ENCODE data around the gene KLHDC2.
A peak's percentile ranks its signal among the peaks of the same experiment; 100 is the strongest.
"Not testable (repeated sequence)": the region's sequence is repeated elsewhere in the genome, so short reads cannot be mapped to it uniquely, and the experiment has no call there.

KLHDC2 gene

DNA sequence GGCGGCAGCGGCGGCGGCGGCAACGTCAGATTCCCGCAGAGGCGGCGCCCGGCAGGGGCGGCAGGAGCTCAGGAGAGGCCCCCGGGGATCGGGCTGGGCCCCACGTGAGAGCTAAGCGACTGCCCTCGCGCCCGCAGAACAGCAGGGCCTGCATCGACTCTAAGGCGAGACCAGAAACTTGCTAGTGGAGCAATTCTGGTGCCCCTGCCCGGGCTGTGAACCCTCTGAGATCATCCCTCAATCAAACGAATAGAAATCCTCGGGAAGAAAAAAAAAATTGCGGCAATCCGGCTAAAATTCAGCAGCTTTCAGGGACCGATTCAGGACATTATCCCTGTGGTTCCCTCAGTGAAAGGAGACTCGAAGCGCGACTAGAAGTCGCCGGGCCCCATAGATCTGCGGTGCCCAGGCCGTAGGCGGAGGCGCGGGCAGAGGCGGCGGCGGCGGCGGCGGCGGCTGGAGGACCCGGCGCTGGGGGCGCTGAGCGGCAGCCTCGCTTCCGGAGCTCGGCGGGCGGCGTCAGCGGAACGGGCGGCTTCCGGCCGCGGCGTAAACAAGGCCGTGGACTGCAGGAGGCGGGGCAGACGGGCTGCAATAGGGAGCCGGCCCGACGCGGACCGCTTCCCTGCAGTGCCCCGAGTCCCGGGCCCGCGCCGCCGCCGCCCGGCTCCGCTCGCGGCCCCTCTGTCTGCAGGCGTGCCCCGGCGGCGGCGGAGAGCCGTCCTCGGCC lies at the start of gene KLHDC2:
Gene KLHDC2 (plus strand): TSS at position 583 of the 730 bp plus-strand sequence. CDS start 316 bp downstream, outside the sequence.
- intact Hi-C loops (cut with DNase I), result loop anchor here (1.0 to 2.0 kb wide), 2 partner anchors 75 to 133 kb away; partner anchors contain the start of gene KLHDC1
- peak; percentile 80 to 98 (median 88) for DNase-seq

DNA sequence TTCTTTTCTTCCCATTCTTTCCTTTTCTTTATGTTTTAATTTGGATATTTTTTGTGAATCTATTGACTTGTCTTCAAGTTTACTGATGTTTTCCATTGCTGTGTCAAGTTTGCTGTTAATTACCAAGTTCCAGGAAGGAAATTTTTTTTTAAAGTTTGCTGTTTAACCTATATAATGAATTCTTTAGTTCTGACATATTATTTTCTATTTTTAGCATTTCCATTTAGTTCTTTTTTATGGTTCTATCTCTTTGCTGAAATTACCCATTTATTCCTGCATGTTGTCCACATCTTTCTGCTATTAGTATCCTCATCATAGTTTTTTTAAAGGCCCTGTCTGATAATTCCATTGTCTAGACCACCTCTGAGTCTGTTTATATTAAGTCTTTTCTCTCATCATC lies 47.2 kb upstream of the KLHDC2 start:
- intact Hi-C loops (cut with DNase I), result no loop called here
- DNase-seq, result no peak

GRCh38 chr14:49721733-49722435 lies 46.1 kb upstream of the KLHDC2 start:
- intact Hi-C loops (cut with DNase I); DNase-seq: not testable (repeated sequence)

DNA sequence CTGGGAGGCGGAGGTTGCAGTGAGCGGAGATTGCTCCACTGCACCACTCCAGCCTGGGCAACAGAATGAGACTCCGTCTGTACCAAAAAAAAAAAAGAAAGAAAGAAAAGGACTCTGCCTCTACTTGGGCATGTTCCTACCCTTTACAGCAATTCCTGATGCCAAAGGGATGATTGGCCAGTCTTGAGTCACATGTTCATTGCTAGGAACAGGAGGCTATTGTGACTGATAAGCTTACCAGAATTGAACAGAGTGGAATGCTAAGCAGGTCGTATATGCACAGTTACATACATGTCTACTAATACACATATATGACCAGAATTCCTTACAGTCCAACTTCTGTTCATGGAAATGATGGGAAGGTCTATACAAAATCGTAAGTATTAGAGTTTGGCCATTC lies 40.8 kb upstream of the KLHDC2 start:
- DNase-seq, result no peak
- intact Hi-C loops (cut with DNase I), result no loop called here

- no peak for DNase-seq
- intact Hi-C loops (cut with DNase I), result no loop called here
These were observed 35.1 kb upstream of the KLHDC2 start for GRCh38 chr14:49732896-49733295.

GRCh38 chr14:49733836-49734235 lies 34.1 kb upstream of the KLHDC2 start:
- intact Hi-C loops (cut with DNase I), result no loop called here
- no peak for DNase-seq

DNA sequence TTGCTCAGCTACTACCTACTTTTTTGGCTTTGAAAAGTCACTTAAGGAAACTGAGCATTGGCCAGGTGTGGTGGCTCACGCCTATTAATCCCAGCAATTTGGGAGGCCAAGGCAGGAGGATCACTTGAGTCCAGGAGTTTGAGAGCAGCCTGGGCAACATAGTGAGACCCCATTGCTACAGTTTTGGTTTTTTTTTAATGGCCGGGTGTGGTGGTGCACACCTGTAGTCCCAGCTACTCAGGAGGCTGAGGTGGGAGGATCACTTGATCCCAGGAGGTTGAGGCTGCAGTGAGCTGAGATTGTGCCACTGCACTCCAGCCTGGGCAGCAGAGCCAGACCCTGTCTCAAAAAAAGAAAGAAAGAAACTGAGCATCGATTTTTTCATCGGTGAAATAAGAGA lies 32.3 kb upstream of the KLHDC2 start:
- DNase-seq; intact Hi-C loops (cut with DNase I): not testable (repeated sequence)

DNA sequence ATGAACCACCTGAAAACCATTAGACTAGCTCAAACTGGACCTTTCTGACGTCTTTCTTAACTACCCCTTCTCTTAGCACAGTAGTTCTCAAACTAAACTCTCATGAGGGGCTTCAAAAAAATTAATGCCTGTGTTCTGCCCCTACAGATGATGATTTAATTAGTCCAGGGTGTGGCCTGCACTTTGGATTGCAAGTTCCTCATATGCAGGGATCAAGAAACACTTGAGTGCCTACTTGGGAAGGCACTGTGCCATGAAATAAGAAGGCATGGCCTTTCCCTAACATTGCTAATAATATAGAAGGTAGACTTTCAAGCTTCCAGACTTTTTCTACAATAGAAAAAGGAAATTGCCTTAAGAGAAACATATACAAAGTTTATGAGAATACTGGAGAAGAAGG lies 22.8 kb upstream of the KLHDC2 start:
- no peak for DNase-seq
- intact Hi-C loops (cut with DNase I), result no loop called here

DNA sequence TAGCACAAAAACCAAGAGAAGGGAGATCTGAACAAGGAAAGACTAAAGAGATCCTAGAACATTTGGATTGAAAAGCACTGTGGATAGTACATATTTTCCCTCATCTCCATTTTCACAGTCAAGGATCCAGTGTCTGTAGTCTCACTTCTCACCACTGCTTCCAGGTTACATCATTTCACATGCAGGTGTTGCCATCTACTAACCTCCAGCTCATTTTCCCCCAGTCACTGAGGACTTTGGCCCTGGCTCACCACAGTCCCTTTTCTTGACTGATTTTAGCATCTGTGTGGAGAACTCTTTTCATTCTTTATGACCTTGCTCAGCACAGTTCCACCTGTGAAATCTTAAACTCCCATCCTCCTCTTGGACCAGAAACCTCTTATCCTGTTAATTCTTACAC lies 21.5 kb upstream of the KLHDC2 start:
- DNase-seq; intact Hi-C loops (cut with DNase I): not testable (repeated sequence)

DNA sequence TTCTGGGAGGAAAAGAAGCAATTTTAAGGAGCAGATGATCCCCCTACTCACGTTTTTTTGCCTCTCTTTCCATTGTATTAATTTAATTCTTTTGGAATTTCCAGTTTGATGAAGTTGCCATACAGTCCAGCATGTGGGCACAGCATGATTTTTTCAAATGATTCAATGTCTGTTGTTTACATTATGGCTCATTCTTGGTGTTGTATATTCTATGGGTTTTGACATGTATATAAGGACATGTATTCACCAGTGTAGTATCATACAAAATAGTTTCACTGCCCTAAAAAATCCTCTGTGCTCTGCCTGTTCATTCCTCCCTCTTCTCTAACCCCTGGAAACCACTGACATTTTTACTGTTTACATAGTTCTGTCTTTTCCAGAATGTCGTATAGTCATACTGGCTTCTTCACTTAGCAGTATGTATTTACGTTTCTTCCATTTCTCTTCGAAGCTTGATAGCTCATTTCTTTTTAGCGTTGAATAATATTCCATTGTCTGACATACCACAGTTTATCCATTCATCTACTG lies 13.3 kb upstream of the KLHDC2 start:
- no peak for DNase-seq

DNA sequence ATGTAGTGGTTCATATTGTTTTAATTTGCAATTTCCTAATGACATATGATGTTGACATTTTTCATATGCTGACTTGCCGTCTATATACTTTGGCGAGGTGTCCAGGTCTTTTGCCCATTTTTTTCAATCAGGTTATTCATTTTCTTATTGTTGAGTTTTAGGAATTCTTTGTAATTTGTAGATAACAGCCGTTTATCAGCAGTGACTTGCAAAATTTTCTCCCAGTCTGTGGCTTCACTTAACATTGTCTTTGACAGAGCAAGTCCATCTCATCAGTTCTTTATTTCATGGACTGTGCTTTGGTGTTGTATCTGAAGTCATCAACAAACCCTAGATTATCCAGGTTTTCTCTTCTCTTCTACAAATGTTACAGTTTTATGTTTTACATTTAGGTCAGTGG lies 12.6 kb upstream of the KLHDC2 start:
- no peak for DNase-seq
- intact Hi-C loops (cut with DNase I), result no loop called here

More for the DNA sequence above, 13.3 kb upstream of the KLHDC2 start:
- intact Hi-C loops (cut with DNase I), result no loop called here

- no peak for DNase-seq
- intact Hi-C loops (cut with DNase I), result no loop called here
These were observed 6.0 kb upstream of the KLHDC2 start for GRCh38 chr14:49761839-49762551.

DNA sequence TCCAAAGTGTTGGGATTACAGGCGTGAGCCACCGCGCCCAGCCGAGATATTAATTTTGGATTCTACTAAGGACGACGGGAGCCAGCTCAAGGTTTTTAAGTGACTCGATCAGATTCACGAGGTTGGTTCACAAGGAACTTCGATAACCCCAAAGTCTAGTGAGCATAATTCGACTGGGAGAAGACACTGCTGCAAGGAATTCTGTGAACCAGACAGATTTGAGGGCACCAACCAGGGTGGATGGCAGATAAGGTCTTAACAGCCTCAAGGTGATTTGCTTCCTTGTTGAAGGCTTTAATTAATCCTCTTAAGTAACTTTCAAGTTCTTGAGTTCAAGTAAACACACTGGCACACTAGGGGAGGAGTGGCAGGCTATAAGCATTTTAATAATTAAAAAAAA lies 1.1 kb upstream of the KLHDC2 start:
- intact Hi-C loops (cut with DNase I), result no loop called here
- peak in 1 of 10 donors; percentile 76 for DNase-seq

GRCh38 chr14:49767270-49767570 lies 733 bp upstream of the KLHDC2 start:
- DNase-seq, result no peak
- intact Hi-C loops (cut with DNase I), result no loop called here

- peak; percentile 20 to 92 (median 40) for DNase-seq
- intact Hi-C loops (cut with DNase I), result loop anchor here (1.0 to 2.0 kb wide), 2 partner anchors 76 to 134 kb away; partner anchors contain the start of gene KLHDC1
These were observed 558 bp downstream of the KLHDC2 start for GRCh38 chr14:49768301-49769121.

DNA sequence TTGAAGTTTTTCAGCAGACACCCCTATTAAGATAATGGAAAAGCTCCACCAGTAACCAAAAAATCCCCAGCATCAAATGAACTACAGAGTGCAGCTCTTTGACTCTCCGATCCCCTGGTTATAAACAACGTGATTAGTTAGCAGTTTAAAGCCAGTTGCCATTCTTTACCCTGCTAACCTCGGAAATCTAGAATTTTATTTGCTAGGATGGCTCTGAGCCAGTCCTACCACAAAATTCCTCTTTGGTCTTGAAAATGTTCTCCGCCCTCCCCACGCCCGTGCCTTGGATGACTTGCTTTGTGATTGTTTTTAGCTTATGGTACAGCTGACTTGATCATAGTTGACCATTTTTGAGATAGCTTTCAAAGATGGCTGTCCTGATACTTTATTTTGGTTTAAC lies 1.2 kb downstream of the KLHDC2 start:
- intact Hi-C loops (cut with DNase I), result loop anchor here (2.0 kb wide), 1 partner anchor 76 kb away; the partner anchor contains the start of gene KLHDC1
- DNase-seq, result no peak

GRCh38 chr14:49769581-49770211 lies 1.7 kb downstream of the KLHDC2 start:
- peak in 1 of 10 donors; percentile 59 for DNase-seq
- intact Hi-C loops (cut with DNase I), result loop anchor here (2.0 kb wide), 1 partner anchor 77 kb away; the partner anchor contains the start of gene KLHDC1

GRCh38 chr14:49770212-49770817 lies 2.4 kb downstream of the KLHDC2 start:
- intact Hi-C loops (cut with DNase I), result no loop called here
- DNase-seq, result no peak

DNA sequence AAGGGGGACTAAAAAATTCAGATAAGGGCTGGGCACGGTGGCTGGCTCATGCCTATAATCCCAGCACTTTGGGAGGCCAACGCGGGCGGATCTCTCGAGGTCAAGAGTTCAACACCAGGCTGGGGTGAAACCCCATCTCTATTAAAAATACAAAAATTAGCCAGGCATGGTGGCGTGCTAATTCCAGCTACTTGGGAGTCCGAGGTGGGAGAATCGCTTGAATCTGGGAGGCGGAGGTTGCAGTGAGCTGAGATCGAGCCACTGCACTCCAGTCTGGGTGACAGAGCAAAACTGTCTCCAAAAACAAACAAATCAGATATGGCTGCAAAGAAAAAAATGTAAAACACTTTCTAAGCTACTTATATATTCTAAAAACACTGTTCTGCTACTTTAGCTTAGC lies 3.7 kb downstream of the KLHDC2 start:
- DNase-seq; intact Hi-C loops (cut with DNase I): not testable (repeated sequence)

All from posterior cingulate gyrus (tissue), 11 donors.